ENCODE results near the gene TMEM248.

DNA sequence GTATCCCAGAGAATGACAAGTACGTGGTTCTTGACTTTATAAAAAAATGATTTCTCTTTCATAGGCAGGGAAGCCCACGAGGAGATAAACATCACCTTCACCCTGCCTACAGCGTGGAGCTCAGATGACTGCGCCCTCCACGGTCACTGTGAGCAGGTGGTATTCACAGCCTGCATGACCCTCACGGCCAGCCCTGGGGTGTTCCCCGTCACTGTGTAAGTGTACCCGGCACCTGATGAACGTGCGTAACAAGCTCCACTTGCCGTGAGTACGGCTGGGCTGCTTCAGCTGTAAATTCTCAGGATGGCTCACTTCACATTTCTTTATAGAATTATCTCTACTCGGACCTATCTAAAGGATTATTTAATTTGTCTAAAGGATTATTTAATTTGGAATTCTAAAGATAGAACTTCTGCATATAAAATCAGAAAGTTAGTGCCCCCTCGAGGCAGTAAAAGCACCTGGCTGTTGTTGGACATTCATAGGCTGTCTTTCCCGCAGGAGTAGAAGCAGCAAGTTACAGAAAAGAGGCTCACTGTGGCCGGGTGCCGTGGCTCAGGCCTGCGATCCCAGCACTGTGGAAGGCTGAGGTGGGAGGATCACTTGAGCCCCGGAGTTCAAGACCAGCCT is 27.6 kb downstream of the TMEM248 start:
- TF ChIP-seq, protein P1, sequence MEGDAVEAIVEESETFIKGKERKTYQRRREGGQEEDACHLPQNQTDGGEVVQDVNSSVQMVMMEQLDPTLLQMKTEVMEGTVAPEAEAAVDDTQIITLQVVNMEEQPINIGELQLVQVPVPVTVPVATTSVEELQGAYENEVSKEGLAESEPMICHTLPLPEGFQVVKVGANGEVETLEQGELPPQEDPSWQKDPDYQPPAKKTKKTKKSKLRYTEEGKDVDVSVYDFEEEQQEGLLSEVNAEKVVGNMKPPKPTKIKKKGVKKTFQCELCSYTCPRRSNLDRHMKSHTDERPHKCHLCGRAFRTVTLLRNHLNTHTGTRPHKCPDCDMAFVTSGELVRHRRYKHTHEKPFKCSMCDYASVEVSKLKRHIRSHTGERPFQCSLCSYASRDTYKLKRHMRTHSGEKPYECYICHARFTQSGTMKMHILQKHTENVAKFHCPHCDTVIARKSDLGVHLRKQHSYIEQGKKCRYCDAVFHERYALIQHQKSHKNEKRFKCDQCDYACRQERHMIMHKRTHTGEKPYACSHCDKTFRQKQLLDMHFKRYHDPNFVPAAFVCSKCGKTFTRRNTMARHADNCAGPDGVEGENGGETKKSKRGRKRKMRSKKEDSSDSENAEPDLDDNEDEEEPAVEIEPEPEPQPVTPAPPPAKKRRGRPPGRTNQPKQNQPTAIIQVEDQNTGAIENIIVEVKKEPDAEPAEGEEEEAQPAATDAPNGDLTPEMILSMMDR (IDR thresholded peaks at IDR 0.05): no peak
- no peak for TF ChIP-seq POLR2A (IDR thresholded peaks at IDR 0.05)
